ENCODE results near the gene SLC26A11.

- no peak for TF ChIP-seq EZH2phosphoT487 (conservative IDR thresholded peaks at IDR 0.05; ENCODE audit: low read length)
- TF ChIP-seq, protein P1, sequence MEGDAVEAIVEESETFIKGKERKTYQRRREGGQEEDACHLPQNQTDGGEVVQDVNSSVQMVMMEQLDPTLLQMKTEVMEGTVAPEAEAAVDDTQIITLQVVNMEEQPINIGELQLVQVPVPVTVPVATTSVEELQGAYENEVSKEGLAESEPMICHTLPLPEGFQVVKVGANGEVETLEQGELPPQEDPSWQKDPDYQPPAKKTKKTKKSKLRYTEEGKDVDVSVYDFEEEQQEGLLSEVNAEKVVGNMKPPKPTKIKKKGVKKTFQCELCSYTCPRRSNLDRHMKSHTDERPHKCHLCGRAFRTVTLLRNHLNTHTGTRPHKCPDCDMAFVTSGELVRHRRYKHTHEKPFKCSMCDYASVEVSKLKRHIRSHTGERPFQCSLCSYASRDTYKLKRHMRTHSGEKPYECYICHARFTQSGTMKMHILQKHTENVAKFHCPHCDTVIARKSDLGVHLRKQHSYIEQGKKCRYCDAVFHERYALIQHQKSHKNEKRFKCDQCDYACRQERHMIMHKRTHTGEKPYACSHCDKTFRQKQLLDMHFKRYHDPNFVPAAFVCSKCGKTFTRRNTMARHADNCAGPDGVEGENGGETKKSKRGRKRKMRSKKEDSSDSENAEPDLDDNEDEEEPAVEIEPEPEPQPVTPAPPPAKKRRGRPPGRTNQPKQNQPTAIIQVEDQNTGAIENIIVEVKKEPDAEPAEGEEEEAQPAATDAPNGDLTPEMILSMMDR (IDR thresholded peaks at IDR 0.05; ENCODE audit: insufficient read depth, low read length, poor library complexity, severe bottlenecking): no peak
Observed at GRCh38 chr17:80257716-80258213, 37.5 kb downstream of the SLC26A11 start.
